K562 (cell line): Measurements from ENCODE around the gene RNASET2. TPM values are rescaled to one million over a fixed set of nuclear protein-coding genes. Genes with fewer than 3 reads are reported as not detected.

ENCODE experiments used
- ATAC-seq: fragments of 200-7000 bp; cut with Tn5 transposase; 3 replicates; pipeline ENCODE4 v1.9.1; 2020; ENCODE audit warnings: moderate library complexity
- BruUV-seq: library from RNA; stranded (reverse); fragments of 400-500 nt; replicated peaks from 2 replicates; lab custom pipeline; 2021; lab: Mats Ljungman, UMichigan
- CTCF ChIA-PET: fragments of 300-600 bp; formaldehyde crosslinking; extraction: SDS; loops from one replicate; lab custom pipeline; 2021; ENCODE audit warnings: low intra/inter-chr PET ratio; lab: Yijun Ruan, JAX
- POLR2A ChIA-PET: fragments of 300-600, 350-650 bp; sonication (Branson Sonifier 250); formaldehyde crosslinking; extraction: SDS; loops from one replicate; lab custom pipeline; 2021; ENCODE audit warnings: antibody characterized with exemption, inconsistent platforms; lab: Yijun Ruan, JAX
- DNase-seq, 4 experiments: peaks; one replicate each; pipeline versions ENCODE4 v3.0.0 to v3.0.0-alpha.2; 2011 to 2018; ENCODE audit warnings: low spot score in 3 of 4, mixed read lengths in 3 of 4; ENCODE audit errors: extremely low read depth in 1 of 4
- FAIRE-seq: peaks from 2 replicates; lab custom pipeline; 2011; peaks lifted over from hg19 to GRCh38; lab: Jason Lieb, UNC
- H2AFZ ChIP-seq: 2 replicates; pipeline ENCODE4 v1.6.0; 2011; ENCODE audit warnings: low read depth, low read length, control low read depth, inconsistent platforms
- H3K27ac ChIP-seq: fragments of 200-600 bp; 3 replicates; pipeline ENCODE4 v1.8.0; 2011; ENCODE audit warnings: low read depth, mild to moderate bottlenecking, control low read depth, inconsistent platforms, low read length, moderate library complexity, mixed read lengths; ENCODE audit errors: extremely low read depth
- H3K27me3 ChIP-seq, 2 experiments: fragments of 300-600 bp in 1 of 2; 2 replicates in 1 of 2; 3 replicates in 1 of 2; pipeline versions ENCODE4 v1.6.0 to v1.8.0; 2011; ENCODE audit warnings: inconsistent platforms in 2 of 2, low read length in 2 of 2, mild to moderate bottlenecking in 1 of 2, mixed read lengths in 1 of 2, moderate library complexity in 1 of 2; ENCODE audit not compliant: control insufficient read depth in 2 of 2, insufficient read depth in 2 of 2
- H3K36me3 ChIP-seq: fragments of 300-600 bp; 3 replicates; pipeline ENCODE4 v1.8.0; 2011; ENCODE audit warnings: mild to moderate bottlenecking, low read length, inconsistent platforms; ENCODE audit not compliant: control insufficient read depth, insufficient read depth
- H3K4me1 ChIP-seq, 2 experiments: fragments of 200-600 bp in 1 of 2; replicated peaks in 1 of 2; 2 replicates in 1 of 2; 3 replicates in 1 of 2; pipeline versions ENCODE4 v1.5.1 to v1.8.0; 2011; ENCODE audit warnings: inconsistent platforms in 2 of 2, low read length in 2 of 2, mild to moderate bottlenecking in 1 of 2, mixed read lengths in 1 of 2, moderate library complexity in 1 of 2; ENCODE audit not compliant: control insufficient read depth in 2 of 2, insufficient read depth in 2 of 2
- H3K4me2 ChIP-seq: 2 replicates; pipeline ENCODE4 v1.6.1; 2011; ENCODE audit warnings: low read length, control low read depth, inconsistent platforms, mixed read lengths; ENCODE audit not compliant: insufficient read depth
- H3K4me3 ChIP-seq: fragments of 200-600 bp; sonication (generic), shearing (Covaris generic); 2 replicates; pipeline ENCODE4 v1.5.1; 2016; ENCODE audit warnings: control low read depth, inconsistent platforms
- H3K79me2 ChIP-seq: fragments of 200-600 bp; 3 replicates; pipeline ENCODE4 v1.8.0; 2011; ENCODE audit warnings: low read length, inconsistent platforms; ENCODE audit not compliant: control insufficient read depth, insufficient read depth
- H3K9ac ChIP-seq, 2 experiments: 2 replicates each; pipeline versions ENCODE4 v1.6.0 to v1.6.1; 2011; ENCODE audit warnings: low read depth in 2 of 2, low read length in 2 of 2, control low read depth in 1 of 2, inconsistent platforms in 1 of 2, mild to moderate bottlenecking in 1 of 2, mixed read lengths in 1 of 2; ENCODE audit not compliant: insufficient read depth in 1 of 2
- H3K9me1 ChIP-seq: one replicate; pipeline ENCODE4 v1.6.0; 2011; ENCODE audit warnings: inconsistent platforms, mild to moderate bottlenecking, low read length, moderate library complexity; ENCODE audit not compliant: control insufficient read depth, insufficient read depth
- H3K9me3 ChIP-seq: replicated peaks from 2 replicates; pipeline ENCODE4 v1.5.1; 2011; ENCODE audit warnings: low read depth, low read length, inconsistent platforms; ENCODE audit not compliant: control insufficient read depth, insufficient read depth
- H4K20me1 ChIP-seq: replicated peaks from 2 replicates; pipeline ENCODE4 v1.6.1; 2011; ENCODE audit warnings: low read length, inconsistent platforms, mixed read lengths; ENCODE audit not compliant: control insufficient read depth, insufficient read depth
- ARNT ChIP-seq, 2 experiments: fragments of 450-650 bp; IDR thresholded peaks; 2 replicates each; pipeline ENCODE4 v1.6.1; 2016; ENCODE audit warnings: mild to moderate bottlenecking in 1 of 2
- CEBPZ ChIP-seq: fragments of 150-350 bp; IDR thresholded peaks from 2 replicates; pipeline ENCODE4 v1.6.1; 2014; ENCODE audit warnings: low read depth, mild to moderate bottlenecking, low read length, borderline replicate concordance
- CXXC5 ChIP-seq: fragments of 250-450 bp; sonication (Bioruptor Pico); IDR thresholded peaks from 2 replicates; pipeline ENCODE4 v1.8.0; 2022; ENCODE audit warnings: inconsistent platforms, mild to moderate bottlenecking, moderate library complexity
- ESRRA ChIP-seq: fragments of 450-650 bp; IDR thresholded peaks from 2 replicates; pipeline ENCODE4 v1.6.1; 2014; ENCODE audit warnings: low read depth, mild to moderate bottlenecking, moderate library complexity, borderline replicate concordance
- JUNB ChIP-seq: fragments of 450-650 bp; formaldehyde crosslinking; conservative IDR thresholded peaks from 2 replicates; pipeline ENCODE4 v1.4.0; 2020; ENCODE audit warnings: mild to moderate bottlenecking
- MAFK ChIP-seq: IDR thresholded peaks from 2 replicates; pipeline ENCODE4 v1.6.1; 2011; ENCODE audit warnings: low read length, improper control_type of control experiment
- MBD2 ChIP-seq: sonication (generic); IDR thresholded peaks from 2 replicates; pipeline ENCODE4 v1.6.1; 2016; ENCODE audit warnings: low read depth, borderline replicate concordance
- MCM2 ChIP-seq: fragments of 450-650 bp; IDR thresholded peaks from 2 replicates; pipeline ENCODE4 v1.6.1; 2017; ENCODE audit warnings: low read depth, mild to moderate bottlenecking
- MED1 ChIP-seq: sonication (generic); formaldehyde crosslinking; IDR thresholded peaks from 2 replicates; pipeline ENCODE4 v1.8.1; 2023; ENCODE audit warnings: missing genetic modification reagents, borderline replicate concordance
- MTA1 ChIP-seq: fragments of 450-650 bp; IDR thresholded peaks from 2 replicates; pipeline ENCODE4 v1.6.1; 2017; ENCODE audit warnings: borderline replicate concordance
- NCOA1 ChIP-seq: fragments of 450-650 bp; IDR thresholded peaks from 2 replicates; pipeline ENCODE4 v1.6.1; 2016; ENCODE audit warnings: low read depth
- NFE2L1 ChIP-seq: fragments of 450-650 bp; IDR thresholded peaks from 2 replicates; pipeline ENCODE4 v1.6.1; 2016; ENCODE audit warnings: missing genetic modification characterization, low read depth, mild to moderate bottlenecking, missing compliant biosample characterization, moderate library complexity, borderline replicate concordance
- PHF20 ChIP-seq: fragments of 450-650 bp; IDR thresholded peaks from 2 replicates; pipeline ENCODE4 v1.6.1; 2018; ENCODE audit not compliant: partially characterized antibody
- POLR2H ChIP-seq: IDR thresholded peaks from 2 replicates; pipeline ENCODE4 v1.6.1; 2016; ENCODE audit warnings: missing genetic modification characterization, low read depth, mild to moderate bottlenecking, control low read depth, missing compliant biosample characterization, moderate library complexity
- SIRT6 ChIP-seq: IDR thresholded peaks from one replicate; pipeline ENCODE4 v1.6.1; 2012; ENCODE audit warnings: low read depth, mild to moderate bottlenecking, control low read depth, inconsistent platforms, low read length, moderate library complexity
- USF1 ChIP-seq: sonication (generic); formaldehyde crosslinking; IDR thresholded peaks from 2 replicates; pipeline ENCODE4 v1.9.0; 2022; ENCODE audit warnings: mild to moderate bottlenecking, missing genetic modification reagents
- ZNF174 ChIP-seq: fragments of 250-450 bp; sonication (Bioruptor Pico); IDR thresholded peaks from 2 replicates; pipeline ENCODE4 v1.4.0; 2020; ENCODE audit warnings: mild to moderate bottlenecking
- WGBS: fragments of 100-300 bp; shearing (Covaris generic); methylation state at CpG from one replicate; pipeline ENCODE4 v1.1.6; 2016; ENCODE audit warnings: low coverage, mixed read lengths; ENCODE audit not compliant: insufficient coverage; ENCODE audit errors: missing lambda C conversion rate; 5-methylcytosine and 5-hydroxymethylcytosine counted together
- in situ Hi-C: fragments of 300-500 bp; cut with MboI; formaldehyde crosslinking; loops from 4 replicates; pipeline ENCODE4 v1.15.0; 2018; ENCODE audit warnings: inconsistent platforms, mixed read lengths
- intact Hi-C: fragments of 100-400 bp; cut with micrococcal nuclease; formaldehyde crosslinking; loops from 2 replicates; pipeline ENCODE4 v1.14.2; 2022
- polyA plus RNA-seq, 8 experiments: library from polyadenylated mRNA; depleted of rRNA in 4 of 8; stranded (reverse) in 5 of 8; unstranded in 3 of 8; fragments of >200 nt; fragmentation: Nextera tagmentation in 2 of 8; fragmentation: Illumina TruSeq in 1 of 8; extraction: Ambion mirVana in 2 of 8; extraction: Trizol in 1 of 8; gene quantifications; 2 replicates each; pipeline versions ENCODE4 v1.2.1 to v1.2.3, GENCODE V29; 2011 to 2014; ENCODE audit warnings: inconsistent platforms in 1 of 8, missing spikeins in 1 of 8
- total RNA-seq, 7 experiments: library from RNA; depleted of rRNA in 6 of 7; stranded (reverse); fragments of >200 nt in 6 of 7; fragmentation: Illumina TruSeq in 2 of 7; extraction: Trizol in 2 of 7; gene quantifications; 2 replicates each; pipeline versions ENCODE4 v1.2.1 to v1.2.3, GENCODE V29; 2011 to 2021; ENCODE audit warnings: low replicate concordance in 1 of 7
- TF ChIP-seq, protein P1 (sequence below): fragments of 250-450 bp; sonication (Bioruptor Pico); IDR thresholded peaks from 2 replicates; pipeline ENCODE4 v1.8.0; 2022; ENCODE audit warnings: moderate library complexity, mild to moderate bottlenecking, inconsistent platforms

The RNASET2 gene
- total and polyA plus RNA-seq, 9 of the 15 experiments (the other 6 are each of a cell fraction or from before 2014, with no cell fraction given), result 7.4 to 141 (median 91.3) TPM

DNA sequence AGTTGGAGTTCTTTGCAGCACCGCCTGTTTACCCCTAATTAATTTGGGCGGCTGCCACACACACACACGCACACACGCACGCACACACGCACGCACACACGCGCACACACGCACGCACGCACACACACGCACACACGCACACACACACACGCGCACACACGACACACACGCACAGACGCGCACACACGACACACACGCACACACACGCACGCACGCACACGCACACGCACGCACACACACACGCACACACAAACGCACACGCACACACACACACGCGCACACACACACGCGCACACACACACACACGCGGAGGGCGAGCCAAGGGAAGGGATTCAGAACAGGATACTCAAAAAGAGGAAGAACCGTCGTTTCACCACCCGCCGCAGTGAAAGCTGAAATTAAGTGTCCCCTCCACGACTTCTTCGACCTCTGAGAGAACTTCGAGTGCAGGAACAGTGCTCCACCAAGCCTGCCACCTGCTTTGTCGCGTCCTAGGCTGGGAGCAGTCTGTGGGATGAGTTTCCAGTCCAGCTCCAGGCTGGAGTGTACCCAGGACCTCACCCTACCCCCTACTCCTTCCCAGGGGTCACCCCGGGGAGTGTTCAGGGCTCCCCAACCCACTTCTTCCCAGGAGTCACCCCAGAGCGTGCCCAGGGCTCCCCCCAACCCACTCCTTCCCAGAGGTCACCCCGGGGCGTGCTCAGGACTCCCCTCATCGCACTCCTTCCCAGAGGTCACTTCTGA, 1.1 kb downstream of the RNASET2 start:
- ATAC-seq, result no peak
- peaks cover 15% of the 10 kb centered on the region for H3K79me2 ChIP-seq
- DNase-seq, result peak in 3 of 4 experiments; percentile 24 to 54 (median 27)
- peaks cover 2% of the 10 kb centered on the region for H3K9me1 ChIP-seq
- H2AFZ ChIP-seq, result peak overlapping the region; percentile 76
- peak overlapping the region; percentile 14; the same call in 1 of the 3 replicates for H3K27ac ChIP-seq
- FAIRE-seq, result no peak
- ChIA-PET POLR2A (interaction anchor here (1.1 to 2.2 kb wide), 2 partner anchors 13 to 22 kb away, joined by 3 to 6 read pairs; no protein-coding TSS in a partner anchor), CTCF (no interaction called here)
- peak overlapping the region; percentile 75 for H3K4me3 ChIP-seq
- BruUV-seq, result no TSS peak
- 21% methylated on average over 17 of the region's 52 CpGs for WGBS
- no peaks in the 10 kb centered on the region for H3K27me3 ChIP-seq
- H3K36me3 ChIP-seq, result peaks cover 7% of the 10 kb centered on the region; the same call in 2 of the 3 replicates
- intact Hi-C loops (no loop called here), in situ Hi-C loops (loop anchor here (10.0 kb wide), 1 partner anchor 180 kb away; no protein-coding TSS in a partner anchor)
- H3K9me3 ChIP-seq, result no peaks in the 10 kb centered on the region
- no peaks in the 10 kb centered on the region for H4K20me1 ChIP-seq
- peak overlapping the region; percentile 73 for H3K4me2 ChIP-seq
- peaks cover 37 to 48% of the 10 kb centered on the region in 2 experiments for H3K4me1 ChIP-seq
- peak overlapping the region; percentile 43 to 94; a peak in 3 of 4 replicates for H3K9ac ChIP-seq
- no peak for TF ChIP-seq SIRT6
- no peak for TF ChIP-seq MAFK
- TF ChIP-seq MCM2, result no peak
- peak; percentile 71; the same call in 1 of the 2 replicates for TF ChIP-seq ESRRA
- TF ChIP-seq POLR2H (tag), result no peak
- TF ChIP-seq CXXC5 (CRISPR knock-in tag), result peak; percentile 49
- TF ChIP-seq ARNT (IDR thresholded peaks at IDR 0.05), result no peak
- TF ChIP-seq JUNB (CRISPR knock-in tag), result no peak
- no peak for TF ChIP-seq CEBPZ
- no peak for TF ChIP-seq MED1 (CRISPR knock-in tag)
- peak; percentile 41; the same call in 1 of the 2 replicates for TF ChIP-seq USF1 (CRISPR knock-in tag)
- TF ChIP-seq MBD2, result no peak; the same call in 1 of the 2 replicates
- no peak for TF ChIP-seq PHF20
- TF ChIP-seq NCOA1, result no peak
- TF ChIP-seq ZNF174 (CRISPR knock-in tag), result no peak
- no peak for TF ChIP-seq NFE2L1 (tag)
- TF ChIP-seq, protein P1, sequence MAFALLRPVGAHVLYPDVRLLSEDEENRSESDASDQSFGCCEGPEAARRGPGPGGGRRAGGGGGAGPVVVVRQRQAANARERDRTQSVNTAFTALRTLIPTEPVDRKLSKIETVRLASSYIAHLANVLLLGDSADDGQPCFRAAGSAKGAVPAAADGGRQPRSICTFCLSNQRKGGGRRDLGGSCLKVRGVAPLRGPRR (CRISPR knock-in tag), result no peak
- no peak for TF ChIP-seq MTA1
